Measurements from ENCODE around the gene ANO8. TPM values are rescaled to one million over a fixed set of nuclear protein-coding genes. Genes with fewer than 3 reads are reported as not detected.

ANO8 gene
- total and polyA plus RNA-seq, 2 of the 13 experiments (the other 11 are each of a cell fraction or from before 2014, with no cell fraction given), result 1.8 to 3.5 TPM

GRCh38 chr19:17336872-17337674, 2.4 kb upstream of the ANO8 start, which contains the start of gene GTPBP3 (continued):
- TF ChIP-seq PHF20 (CRISPR knock-in tag; IDR thresholded peaks at IDR 0.05), result peak; percentile 80
- 0 out of 2 replicates have a peak, but pooled peaks have one; percentile 35 for TF ChIP-seq ZFP37 (CRISPR knock-in tag; IDR thresholded peaks at IDR 0.05; ENCODE audit: borderline replicate concordance)
- peak; percentile 25; the same call in 1 of the 2 replicates for TF ChIP-seq ZNF589 (CRISPR knock-in tag; conservative IDR thresholded peaks at IDR 0.05)
- TF ChIP-seq SP4 (CRISPR knock-in tag; IDR thresholded peaks at IDR 0.05), result peak; percentile 97
- peak; percentile 22; the same call in 1 of the 2 replicates for TF ChIP-seq ZNF256 (CRISPR knock-in tag; conservative IDR thresholded peaks at IDR 0.05)
- TF ChIP-seq ZNF773 (CRISPR knock-in tag; IDR thresholded peaks at IDR 0.05; ENCODE audit: borderline replicate concordance), result no peak
- TF ChIP-seq, protein P1, sequence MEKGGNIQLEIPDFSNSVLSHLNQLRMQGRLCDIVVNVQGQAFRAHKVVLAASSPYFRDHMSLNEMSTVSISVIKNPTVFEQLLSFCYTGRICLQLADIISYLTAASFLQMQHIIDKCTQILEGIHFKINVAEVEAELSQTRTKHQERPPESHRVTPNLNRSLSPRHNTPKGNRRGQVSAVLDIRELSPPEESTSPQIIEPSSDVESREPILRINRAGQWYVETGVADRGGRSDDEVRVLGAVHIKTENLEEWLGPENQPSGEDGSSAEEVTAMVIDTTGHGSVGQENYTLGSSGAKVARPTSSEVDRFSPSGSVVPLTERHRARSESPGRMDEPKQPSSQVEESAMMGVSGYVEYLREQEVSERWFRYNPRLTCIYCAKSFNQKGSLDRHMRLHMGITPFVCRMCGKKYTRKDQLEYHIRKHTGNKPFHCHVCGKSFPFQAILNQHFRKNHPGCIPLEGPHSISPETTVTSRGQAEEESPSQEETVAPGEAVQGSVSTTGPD (CRISPR knock-in tag; IDR thresholded peaks at IDR 0.05), result no peak
- peak; percentile 69; the same call in 1 of the 2 replicates for TF ChIP-seq PHF21A (CRISPR knock-in tag; IDR thresholded peaks at IDR 0.05)
- TF ChIP-seq NRL (CRISPR knock-in tag; IDR thresholded peaks at IDR 0.05; ENCODE audit: borderline replicate concordance), result no peak
- no peak; the same call in 1 of the 2 replicates for TF ChIP-seq MXD1 (CRISPR knock-in tag; IDR thresholded peaks at IDR 0.05)
- TF ChIP-seq ZNF510 (CRISPR knock-in tag; IDR thresholded peaks at IDR 0.05; ENCODE audit: low read depth), result no peak
- no peak for TF ChIP-seq CAMTA2 (CRISPR knock-in tag; IDR thresholded peaks at IDR 0.05; ENCODE audit: borderline replicate concordance)
- peak; percentile 10 for TF ChIP-seq ZNF451 (CRISPR knock-in tag; IDR thresholded peaks at IDR 0.05)
- no peak for TF ChIP-seq U2AF2 (IDR thresholded peaks at IDR 0.05; ENCODE audit: low read depth, low read length)
- TF ChIP-seq TOE1 (CRISPR knock-in tag; IDR thresholded peaks at IDR 0.05), result no peak
- TF ChIP-seq ZSCAN29 (CRISPR knock-in tag; conservative IDR thresholded peaks at IDR 0.05), result 0 out of 2 replicates have a peak, but pooled peaks have one; percentile 19
- TF ChIP-seq, protein P2, sequence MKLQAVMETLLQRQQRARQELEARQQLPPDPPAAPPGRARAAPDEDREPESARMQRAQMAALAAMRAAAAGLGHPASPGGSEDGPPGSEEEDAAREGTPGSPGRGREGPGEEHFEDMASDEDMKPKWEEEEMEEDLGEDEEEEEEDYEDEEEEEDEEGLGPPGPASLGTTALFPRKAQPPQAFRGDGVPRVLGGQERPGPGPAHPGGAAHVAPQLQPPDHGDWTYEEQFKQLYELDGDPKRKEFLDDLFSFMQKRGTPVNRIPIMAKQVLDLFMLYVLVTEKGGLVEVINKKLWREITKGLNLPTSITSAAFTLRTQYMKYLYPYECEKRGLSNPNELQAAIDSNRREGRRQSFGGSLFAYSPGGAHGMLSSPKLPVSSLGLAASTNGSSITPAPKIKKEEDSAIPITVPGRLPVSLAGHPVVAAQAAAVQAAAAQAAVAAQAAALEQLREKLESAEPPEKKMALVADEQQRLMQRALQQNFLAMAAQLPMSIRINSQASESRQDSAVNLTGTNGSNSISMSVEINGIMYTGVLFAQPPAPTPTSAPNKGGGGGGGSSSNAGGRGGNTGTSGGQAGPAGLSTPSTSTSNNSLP (IDR thresholded peaks at IDR 0.05; ENCODE audit: low read depth, low read length), result no peak
- TF ChIP-seq ZNF546 (CRISPR knock-in tag; conservative IDR thresholded peaks at IDR 0.05), result no peak
- TF ChIP-seq ZIK1 (CRISPR knock-in tag; IDR thresholded peaks at IDR 0.05; ENCODE audit: borderline replicate concordance, low read depth), result peak; percentile 71; the same call in 1 of the 2 replicates
- TF ChIP-seq SMC3 (IDR thresholded peaks at IDR 0.05; ENCODE audit: low read length), result no peak
- TF ChIP-seq ZNF468 (CRISPR knock-in tag; IDR thresholded peaks at IDR 0.05), result no peak
- no peak; the same call in 1 of the 2 replicates for TF ChIP-seq HIVEP1 (CRISPR knock-in tag; IDR thresholded peaks at IDR 0.05)
- TF ChIP-seq NR2F6 (IDR thresholded peaks at IDR 0.05), result no peak; the same call in 1 of the 2 replicates
- 0 out of 2 replicates have a peak, but pooled peaks have one; percentile 21 for TF ChIP-seq NR2F6 (CRISPR knock-in tag; IDR thresholded peaks at IDR 0.05)
- TF ChIP-seq ZNF557 (CRISPR knock-in tag; IDR thresholded peaks at IDR 0.05), result no peak
- TF ChIP-seq SMAD3 (CRISPR knock-in tag; IDR thresholded peaks at IDR 0.05), result 0 out of 2 replicates have a peak, but pooled peaks have one; percentile 1
- no peak for TF ChIP-seq MBNL3 (CRISPR knock-in tag; conservative IDR thresholded peaks at IDR 0.05)
- TF ChIP-seq SRF (IDR thresholded peaks at IDR 0.05; ENCODE audit: low read depth, low read length), result peak; percentile 31; the same call in 1 of the 2 replicates
